ENCODE data around the gene FXYD3.
"Not testable (repeated sequence)": the region's sequence is repeated elsewhere in the genome, so short reads cannot be mapped to it uniquely, and the experiment has no call there.

FXYD3 gene

DNA sequence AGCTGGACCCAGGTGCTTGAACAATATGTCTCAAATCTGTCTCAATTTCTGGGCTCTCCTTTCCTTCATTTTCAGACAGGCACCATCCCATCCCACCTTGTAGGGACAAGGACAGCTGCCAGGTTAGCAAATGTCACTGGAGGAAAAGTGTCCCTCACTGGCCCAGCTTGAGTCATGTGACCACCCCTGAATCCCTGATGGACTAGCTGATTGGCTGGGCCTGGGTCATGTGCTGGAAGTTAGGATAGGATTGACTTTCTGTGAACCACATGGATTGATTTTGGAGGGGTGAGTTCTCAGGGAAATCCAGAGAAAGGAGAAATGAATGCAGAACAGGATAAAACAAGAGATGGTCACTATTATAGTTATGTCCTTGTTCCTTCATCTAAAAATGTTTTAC lies 28.2 kb upstream of the FXYD3 start:
- DNase-seq: no peak

DNA sequence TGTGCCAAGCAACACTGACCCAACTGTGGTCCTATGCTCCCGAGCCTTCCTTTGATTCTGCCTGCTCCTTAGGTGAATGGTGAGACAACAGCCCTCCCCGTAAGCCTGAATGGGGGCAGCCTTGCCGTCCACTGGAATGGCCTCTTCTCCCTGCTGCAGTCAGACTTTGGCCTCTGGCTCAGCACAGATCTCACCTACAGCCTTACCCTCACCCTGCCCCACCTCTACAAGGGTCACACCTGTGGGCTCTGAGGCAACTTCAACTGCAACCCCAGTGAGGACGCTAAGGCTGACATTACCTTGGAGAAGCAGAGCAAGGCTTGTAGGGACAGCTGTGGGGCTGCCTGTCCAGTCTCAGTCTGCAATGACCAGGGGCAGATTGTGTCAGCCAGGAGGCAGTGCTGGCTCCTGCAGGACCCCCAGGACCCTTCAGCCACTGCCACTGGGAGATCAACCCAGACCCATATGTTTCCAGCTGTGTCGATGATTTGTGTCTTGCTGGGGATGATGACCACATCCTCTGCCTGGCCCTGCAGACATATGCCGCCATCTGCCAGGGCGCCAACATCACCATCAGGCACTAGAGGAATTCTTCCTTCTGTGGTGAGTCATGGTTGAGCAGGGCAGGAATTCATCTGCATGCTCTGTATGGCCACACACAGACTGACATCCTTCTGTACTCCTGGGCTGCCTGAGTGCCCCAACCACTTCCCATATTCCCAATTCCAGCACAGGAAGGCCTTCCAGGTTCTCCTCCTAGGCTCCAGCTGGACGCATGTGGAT lies 27.3 kb upstream of the FXYD3 start:
- no peak for DNase-seq

DNA sequence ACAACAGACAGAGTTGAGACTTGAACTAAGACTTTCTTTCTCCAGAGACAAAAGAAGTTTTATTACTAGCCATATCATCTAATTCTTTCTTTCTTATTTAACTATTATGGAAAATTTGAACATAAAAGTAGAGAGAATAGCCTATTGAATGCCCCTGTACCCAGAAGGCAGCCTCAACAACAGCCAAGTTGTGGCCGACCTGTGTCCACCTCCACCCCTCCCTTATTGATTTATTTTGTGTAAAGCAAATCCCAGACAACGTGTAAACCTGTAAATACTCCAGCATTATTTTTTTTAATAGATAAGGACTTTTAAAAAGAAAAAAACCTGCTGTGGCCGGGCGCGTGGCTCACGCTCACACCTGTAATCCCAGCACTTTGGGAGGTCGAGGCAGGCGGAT lies 26.1 kb upstream of the FXYD3 start:
- DNase-seq: no peak

DNA sequence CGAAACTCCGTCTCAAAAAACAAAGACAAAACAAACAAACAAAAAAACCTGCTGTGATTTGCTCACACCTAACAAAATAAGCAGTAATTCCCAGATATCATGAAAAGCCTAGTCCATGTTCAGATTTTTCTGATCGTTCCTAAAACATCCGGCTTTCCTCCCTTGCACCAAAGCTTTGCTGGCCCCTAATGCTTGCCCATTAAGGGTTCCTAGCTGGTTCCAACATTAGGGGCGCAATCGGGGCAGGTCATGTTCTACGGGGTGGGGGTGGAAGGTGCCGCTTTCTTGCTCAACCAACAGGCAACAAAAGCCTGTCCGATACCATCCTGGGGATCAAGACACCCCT lies 25.5 kb upstream of the FXYD3 start:
- DNase-seq: no peak

DNA sequence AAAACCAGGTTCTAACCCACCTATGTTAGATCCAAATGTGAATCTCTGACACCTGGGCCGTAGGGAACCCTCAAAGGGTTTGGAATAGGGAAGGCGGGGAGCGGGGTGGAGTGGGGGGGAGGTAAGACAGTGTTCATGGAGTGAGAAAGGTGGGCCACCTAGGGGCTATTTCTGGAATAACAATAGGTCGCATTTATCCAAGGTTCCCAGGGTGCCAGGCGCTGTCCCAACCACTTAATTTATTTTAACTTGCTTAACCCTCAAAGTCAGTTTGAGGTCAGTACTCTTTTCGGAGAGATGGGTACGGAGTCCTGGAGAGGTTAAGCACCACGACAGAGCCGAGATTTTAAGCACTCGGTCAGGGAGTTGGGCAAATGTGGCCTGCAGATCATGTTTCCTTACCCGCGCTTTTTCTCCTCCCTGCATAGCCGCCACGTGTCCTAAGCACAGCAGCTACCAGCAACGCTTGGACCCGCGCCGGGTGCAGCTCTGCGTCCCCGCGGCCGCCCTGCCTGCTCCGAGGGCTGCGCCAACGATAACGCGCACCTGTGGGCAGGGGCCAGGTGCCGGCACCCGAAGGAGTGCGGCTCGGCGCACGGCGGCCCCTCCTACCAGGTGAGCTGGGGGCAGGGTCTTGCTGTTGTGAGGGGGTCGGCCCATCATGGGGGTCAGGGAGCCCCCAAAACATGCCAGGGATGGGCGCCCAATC lies 25.0 kb upstream of the FXYD3 start:
- no peak for DNase-seq

DNA sequence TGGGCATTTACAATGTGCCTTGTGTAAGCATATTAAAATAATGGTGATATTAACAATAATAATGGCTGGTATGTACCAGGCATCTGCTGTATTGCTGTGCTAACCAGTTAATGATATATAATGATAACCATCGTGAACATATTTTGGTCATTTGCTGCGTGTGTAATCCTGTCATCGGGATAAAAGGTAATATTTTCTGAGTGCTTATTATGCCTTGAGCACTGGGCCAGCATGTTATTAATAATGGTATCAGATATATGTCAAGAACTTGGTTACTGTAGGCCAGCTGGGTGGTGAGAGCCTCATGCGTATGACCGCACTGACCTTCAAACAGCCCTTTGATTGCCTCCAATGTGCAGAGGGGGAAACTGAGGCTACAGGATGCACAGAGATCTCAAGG lies 22.2 kb upstream of the FXYD3 start:
- DNase-seq: no peak

DNA sequence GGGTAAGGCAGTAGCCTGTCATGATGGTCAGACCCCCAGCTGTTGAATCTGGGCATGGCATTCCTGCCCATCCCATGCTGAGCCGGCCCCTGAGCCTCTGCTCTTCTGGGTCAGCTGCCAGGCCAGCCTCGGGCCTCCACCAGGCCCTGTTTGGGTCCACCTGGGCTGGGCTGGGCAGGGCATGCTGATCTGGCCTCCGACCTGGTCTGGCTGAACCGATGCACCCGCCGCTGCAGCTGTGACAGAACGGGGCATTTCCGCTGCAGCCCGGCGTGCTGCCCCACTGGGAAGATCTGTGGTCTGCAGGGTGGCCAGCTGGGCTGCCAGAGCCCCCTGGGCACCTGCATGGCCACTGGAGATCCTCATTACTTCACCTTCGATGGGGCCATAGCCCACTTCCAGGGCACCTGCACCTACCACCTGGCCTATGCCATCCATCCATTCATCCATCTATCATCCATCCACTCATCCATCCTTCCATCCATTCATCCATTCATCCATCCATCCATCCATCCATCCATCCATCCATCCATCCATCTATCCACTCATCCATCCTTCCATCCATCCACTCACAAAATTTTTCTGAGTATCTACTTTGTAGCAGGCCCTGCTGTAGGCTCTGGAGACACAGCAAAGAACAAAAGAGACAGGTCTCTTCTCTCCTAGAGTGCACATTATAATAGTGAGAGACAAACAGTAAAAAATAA lies 21.5 kb upstream of the FXYD3 start:
- no peak for DNase-seq

DNA sequence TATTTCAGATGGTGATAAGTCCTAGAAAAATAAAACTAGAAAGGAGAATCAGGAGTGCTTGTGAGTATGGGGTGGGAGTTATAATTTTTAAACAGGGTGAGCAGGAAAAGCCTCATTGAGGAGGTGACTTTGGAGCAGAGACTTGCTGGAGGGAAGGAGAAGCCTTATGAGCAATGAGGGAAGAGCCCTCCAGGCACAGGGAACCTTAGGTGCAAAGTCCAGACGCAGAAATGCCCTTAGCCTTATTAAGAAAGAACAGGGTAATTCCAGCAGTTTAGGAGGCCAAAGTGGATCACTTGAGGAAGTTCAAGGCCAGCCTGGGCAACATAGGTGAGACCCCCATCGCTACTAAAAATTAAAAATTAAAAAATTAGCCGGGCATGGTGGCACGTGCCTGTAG lies 21.0 kb upstream of the FXYD3 start:
- no peak for DNase-seq

DNA sequence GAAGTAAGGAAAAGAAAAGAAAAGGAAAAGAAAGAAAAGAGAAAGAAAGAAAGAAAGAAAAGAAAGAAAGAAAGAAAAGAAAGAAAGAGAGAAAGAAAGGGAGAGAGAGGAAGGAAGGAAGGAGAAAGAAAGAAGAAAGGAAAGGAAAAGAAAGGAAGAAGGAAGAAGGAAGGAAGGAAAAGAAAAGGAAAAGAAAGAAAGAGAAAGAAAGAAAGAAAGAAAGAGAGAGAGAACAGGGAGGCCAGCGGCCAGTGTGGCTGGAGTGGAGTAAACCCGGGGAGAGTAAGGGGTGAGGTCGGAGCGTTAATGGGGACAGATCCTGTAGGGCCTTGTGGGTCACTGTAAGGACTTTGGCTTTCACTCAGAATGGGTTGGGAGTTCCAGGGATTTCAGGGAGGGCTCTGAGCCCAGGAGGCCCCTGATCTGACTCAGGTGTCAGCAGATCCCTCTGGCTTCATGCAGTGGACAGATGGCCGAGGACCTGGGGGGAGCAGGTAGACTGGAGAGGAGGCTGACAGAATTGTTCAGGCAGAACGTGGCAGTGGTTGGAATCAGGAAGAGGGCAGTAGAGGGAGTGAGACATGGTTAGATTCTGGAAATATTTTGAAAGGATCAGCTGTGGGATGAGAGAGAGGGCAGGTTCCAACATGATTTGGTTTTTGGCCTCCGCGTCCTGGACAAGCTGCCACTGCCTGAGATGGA lies 19.8 kb upstream of the FXYD3 start:
- DNase-seq: peak; percentile 89 to 97

DNA sequence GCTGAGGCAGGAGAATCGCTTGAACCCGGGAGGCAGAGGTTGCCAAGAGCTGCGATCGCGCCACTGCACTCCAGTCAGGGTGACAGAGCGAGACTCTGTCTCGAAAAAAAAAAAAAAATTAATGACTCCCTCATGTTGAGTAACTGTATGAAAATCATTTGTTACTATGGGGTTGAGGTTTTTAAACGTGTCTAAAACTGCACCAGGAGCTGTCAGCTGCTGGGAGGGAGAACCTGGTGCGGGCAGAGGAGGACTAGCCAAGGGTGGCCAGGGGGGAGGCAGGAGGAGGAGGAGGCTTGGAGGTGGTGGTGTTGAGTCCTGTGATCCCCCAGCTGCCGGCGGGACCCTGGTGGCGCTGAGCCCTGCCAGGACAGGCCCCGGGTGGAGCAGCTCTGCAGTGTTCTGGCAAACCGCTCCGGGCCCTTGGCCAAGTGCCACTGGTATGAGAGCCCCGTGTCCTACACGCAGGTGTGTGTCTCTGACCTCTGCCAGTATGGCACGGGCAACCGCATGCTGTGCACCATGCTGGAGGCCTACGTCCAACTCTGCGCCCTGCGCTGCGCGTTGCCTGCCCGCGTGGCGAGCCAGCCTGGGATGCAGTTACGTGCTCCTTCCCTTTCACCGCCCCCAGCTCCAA lies 17.1 kb upstream of the FXYD3 start:
- no peak for DNase-seq

DNA sequence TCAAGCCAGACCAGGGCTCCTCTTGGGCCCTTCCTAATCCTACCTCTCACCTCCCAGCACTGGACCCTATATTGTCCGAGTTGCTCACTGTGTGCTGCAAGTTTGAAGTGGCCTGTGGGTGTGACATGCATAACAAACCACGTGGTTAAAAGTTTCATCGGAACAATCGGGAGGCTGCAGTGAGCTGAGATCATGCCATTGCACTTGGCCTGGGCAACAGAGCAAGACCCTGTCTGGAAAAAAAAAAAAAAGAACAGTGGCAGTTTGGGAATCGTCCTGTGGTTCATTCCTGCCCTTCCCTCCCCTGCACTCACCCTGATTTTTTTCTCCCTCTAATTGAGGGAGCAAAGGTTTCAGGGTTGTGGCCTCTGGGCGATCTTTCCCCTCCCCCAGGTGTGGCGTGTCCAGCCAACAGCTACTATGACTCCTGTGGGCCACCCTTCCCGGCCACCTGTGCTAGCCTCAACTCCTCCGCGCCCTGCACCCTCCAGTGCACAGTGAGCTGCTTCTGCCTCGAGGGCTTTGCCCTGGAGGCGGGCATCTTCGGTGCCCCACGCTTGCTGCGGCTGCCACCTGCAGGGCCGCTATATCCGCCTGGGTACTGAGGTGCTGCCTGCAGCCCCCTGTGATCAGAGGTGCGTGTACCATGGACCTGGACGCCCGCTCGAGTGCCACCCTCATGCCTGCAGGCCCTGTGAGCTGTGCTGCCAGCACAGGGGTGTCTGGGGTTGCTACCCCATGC lies 16.3 kb upstream of the FXYD3 start:
- no peak for DNase-seq

DNA sequence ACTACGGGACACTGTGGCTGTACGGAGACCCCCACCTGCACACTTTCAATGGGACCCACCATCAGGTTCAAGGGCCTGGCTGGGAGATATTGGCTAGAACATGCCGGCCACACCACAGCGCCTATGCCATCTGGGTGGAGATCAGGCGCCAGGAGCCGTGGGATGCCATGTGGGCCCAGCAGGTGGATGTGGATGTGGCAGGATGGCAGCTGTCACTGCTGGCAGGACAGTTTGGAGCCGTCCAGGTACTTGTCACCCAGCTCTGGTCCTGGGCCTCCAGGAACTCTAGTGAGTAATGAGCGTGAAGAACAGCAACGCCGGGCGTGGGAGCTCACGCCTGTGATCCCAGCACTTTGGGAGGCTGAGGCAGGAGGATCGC lies 15.7 kb upstream of the FXYD3 start:
- DNase-seq: no peak

DNA sequence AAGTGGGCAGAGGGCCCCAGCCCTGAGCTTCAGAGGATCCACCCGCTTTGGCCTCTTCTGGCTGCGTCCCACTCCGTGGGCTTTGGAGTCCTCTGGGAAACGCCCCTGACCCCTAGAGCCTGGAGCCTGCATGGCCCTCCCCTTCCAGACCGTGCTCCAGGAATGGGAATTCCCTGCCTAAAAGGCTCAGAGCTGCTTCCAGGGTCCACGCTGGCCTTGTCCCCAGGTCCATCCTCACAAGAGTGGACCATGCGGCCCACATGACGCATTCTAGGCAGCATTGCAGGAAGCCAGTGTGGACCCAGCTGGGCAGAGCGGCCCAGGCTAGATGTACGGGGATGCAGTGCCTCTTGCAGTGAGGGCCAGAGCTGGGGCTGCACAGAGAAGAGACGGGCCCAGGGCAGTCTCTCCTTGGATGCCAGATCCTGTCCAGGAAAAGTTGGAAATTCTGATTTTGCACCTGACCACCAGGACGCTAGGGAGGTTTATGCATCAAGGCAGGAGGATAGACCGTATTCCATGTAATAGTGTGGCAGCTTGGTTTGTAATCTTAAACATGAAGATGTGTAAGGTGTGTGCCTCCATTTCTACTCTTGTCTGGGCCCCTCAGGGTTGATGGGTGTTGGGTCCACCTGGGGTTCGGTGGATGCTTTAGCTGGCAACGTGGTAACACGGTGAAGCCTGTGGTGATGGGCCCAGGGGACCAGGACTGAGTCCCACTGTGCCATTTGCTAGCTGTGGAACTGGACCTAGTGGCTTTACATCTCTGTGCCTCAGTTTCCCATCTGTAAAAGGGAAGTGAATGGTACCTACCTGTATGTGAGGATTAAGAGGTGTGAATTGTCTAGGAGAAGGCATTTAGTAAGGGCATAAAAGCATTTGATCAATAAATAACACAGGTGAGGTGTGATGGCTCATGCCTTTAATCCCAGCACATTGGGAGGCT lies 14.8 kb upstream of the FXYD3 start:
- DNase-seq: no peak

DNA sequence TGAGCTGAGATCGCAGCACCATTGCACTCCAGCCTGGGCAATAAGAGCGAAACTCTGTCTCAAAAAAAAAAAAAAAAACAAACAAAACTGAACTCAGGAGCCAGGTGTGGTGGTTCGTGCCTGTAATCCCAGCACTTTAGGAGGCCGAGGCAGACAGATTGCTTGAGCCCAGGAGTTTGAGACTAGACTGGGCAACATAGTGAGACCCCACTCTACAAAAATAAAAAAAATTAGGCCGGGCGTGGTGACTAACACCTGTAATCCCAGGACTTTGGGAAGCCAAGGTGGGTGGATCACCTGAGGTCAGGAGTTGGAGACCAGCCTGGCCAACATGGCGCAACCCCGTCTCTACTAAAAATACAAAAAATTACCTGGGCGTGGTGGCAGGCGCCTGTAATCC lies 13.7 kb upstream of the FXYD3 start:
- DNase-seq: not testable (repeated sequence)

DNA sequence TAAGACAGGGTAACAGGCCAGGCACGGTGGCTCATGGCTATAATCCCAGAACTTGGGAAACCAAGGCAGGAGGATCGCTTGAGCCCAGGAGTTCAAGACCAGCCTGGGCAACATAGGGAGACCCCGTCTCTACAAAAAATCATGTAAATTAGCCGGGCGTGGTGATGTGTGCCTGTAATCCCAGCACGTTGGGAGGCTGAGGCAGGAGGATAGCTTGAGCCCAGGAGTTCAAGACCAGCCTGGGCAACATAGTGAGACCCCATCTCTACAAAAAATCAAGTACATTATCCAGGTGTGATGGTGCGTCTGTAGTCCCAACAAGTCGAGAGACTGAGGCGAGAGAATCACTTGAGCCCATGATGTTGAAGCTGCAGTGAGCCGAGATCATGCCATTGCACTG lies 12.0 kb upstream of the FXYD3 start:
- not testable (repeated sequence) for DNase-seq

DNA sequence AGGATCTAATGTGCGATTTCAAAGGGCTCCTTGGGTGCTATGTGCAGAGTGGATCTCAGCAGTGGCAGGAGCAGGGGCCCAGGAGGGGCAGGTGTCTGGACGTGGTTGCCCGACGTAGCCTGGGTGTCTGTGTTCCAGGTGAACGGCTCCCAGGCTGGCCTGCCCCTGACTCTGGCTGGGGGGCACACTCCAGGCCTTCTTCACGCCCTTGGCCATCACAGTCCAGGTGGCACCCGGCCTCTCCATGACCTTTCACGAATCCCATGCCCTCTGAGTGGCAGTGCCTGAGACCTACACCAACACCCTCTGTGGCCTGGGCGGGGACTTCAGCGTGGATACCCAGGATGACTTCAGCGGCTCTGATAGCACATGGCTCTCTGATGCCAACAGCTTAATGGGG lies 11.3 kb upstream of the FXYD3 start:
- no peak for DNase-seq

DNA sequence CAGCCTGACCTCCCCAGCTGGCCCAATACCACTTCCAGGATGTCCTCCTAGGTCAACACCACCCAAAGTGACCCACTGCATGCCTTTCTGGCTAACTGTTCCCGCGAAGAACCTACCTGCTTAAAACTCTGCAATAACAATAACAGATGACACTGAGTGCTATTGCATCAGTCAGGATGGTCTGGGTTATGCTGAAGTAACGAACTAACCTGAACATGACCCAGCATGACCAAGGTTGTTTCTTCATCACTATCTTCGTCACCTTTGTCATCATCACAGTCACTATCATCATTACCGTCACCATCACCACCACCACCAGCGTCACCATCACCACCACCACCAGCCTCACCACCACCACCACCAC lies 10.6 kb upstream of the FXYD3 start:
- DNase-seq: no peak

DNA sequence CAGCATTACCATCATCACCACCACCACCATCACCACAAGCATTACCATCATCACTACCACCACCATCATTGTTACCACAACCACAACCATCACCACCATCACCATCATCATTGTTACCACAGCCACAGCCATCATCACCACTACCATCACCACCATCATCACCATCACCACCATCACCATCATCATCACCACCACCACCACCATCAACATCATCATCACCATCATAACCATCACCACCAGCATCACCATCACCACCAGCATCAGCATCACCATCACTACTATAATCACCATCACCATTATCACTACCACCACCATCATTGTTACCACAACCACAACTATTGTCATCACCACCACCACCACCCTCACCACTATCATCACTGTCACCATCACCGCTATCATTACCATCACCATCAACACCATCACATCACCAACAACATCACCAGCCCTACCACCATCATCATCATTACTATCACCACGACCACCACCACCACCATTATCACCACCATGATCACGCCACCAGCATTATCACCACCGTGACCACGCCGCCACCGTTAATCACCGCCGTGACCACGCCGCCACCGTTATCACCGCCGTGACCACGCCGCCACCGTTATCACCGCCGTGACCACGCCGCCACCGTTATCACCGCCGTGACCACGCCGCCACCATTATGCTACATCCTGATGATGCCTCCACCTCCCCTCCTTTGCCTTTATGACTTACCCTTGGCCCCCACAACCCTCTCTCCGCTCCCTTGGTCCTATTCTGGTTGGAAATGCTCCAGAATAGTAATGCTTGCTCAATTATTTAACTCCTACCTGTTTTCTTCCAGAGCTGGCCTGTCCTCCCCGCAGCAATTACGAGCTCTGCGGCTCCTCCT lies 10.0 kb upstream of the FXYD3 start:
- DNase-seq: no peak

DNA sequence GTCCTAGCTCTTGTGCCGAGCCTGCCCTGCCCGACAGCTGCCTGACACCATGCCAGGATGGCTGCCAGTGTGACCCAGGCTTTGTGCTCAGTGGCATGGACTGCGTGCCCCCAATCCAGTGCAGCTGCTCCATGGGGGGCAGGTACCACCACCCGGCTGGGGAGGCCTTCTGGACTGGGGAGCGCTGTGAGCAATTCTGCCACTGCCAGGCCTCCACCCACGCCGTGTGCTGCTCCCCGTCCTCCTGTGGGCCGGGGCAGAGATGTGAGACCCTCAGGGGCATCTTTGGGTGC lies 9.4 kb upstream of the FXYD3 start:
- no peak for DNase-seq

DNA sequence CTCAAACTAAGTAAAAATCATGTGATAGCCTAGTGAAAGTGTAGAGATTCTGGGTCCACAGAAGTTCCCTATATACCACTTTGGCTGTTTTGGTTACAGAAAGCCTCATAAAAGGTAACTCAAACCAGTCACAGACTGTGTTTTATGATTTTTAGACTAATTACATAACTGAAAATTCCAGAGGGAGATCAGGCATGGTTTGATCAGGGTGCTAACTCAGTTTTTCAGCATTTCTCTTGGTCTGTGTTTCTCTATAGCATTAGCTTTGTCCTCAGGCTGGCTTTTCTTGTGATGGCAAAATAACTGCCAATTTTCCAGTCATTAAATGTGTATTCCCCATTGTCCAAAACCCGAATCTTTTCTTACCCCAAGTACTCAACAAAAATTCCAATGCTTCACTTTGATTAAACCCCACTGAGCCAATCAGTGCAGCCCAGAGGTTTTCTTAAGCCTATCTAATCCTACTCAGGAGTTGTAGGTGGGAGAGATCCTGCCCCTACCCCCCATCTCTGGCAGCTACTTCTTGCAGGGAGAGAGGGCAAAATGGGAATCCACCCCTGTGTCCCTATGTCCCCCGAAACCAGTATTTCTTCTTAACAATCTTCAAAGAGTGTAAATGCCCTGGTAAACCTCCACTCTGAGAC lies 8.6 kb upstream of the FXYD3 start:
- DNase-seq: no peak
